Measurements from ENCODE around the gene WWOX. TPM values are rescaled to one million over a fixed set of nuclear protein-coding genes. Genes with fewer than 3 reads are reported as not detected.

The WWOX gene
- total and polyA plus RNA-seq, 4 experiments from 2014 or later = 10.4 to 23.1 (median 17.5) TPM

- Histone ChIP-seq H3K27me3 (ENCODE audit: insufficient read depth, low read length) (no peaks in the 10 kb centered on the region), H3K9me3 (ENCODE audit: control insufficient read depth in 1 of 2, low read length in 2 of 2) (no peaks in the 10 kb centered on the region), H3K4me3 (ENCODE audit: low read length in 2 of 2) (no peak overlapping the region), H3K27ac (ENCODE audit: low read depth, low read length) (no peak overlapping the region), H3K36me3 (ENCODE audit: insufficient read depth, low read length) (no peaks in the 10 kb centered on the region), H3K4me1 (ENCODE audit: insufficient read depth, low read length) (no peaks in the 10 kb centered on the region)
- Mint-ChIP-seq H3K4me3 (no peak overlapping the region), H3K27me3 (no peaks in the 10 kb centered on the region), H3K9me3 (peaks cover 0 to 10% (median 3%) of the 10 kb centered on the region in 8 donors), H3K36me3 (peaks cover 0 to 3% of the 10 kb centered on the region in 2 donors), H3K4me1 (peaks cover 0 to 1% (median under 1%) of the 10 kb centered on the region in 4 donors), H3K27ac (no peak overlapping the region)
- intact Hi-C loops (cut with micrococcal nuclease) = no loop called here
- ChIA-PET POLR2A (ENCODE audit: partially characterized antibody) (no interaction called here), CTCF (ENCODE audit: partially characterized antibody) (no interaction called here)
- no peak for DNase-seq
Observed at GRCh38 chr16:79188739-79189122, 1089.3 kb downstream of the WWOX start.

DNA sequence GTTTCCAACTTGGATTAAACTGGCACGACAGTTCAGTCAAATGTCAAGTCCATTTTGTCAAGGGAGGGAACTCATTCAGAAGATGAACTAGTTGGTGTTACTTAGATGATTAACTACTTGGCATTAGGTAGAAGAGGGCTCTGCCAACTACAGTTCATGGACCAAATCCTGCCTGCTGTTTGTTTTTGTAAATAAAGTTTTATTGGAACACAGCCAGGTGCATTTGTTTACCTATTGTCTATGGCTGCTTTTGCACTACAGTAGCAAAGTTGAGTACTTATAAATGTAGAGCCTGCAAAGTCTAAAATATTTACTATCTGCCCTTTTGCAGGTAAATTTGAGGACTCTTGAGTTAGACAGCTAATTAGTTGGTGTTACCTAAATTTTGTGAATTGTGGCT lies 1091.1 kb downstream of the WWOX start:
- Histone ChIP-seq H3K4me1 (ENCODE audit: insufficient read depth, low read length) (no peaks in the 10 kb centered on the region), H3K36me3 (ENCODE audit: insufficient read depth, low read length) (no peaks in the 10 kb centered on the region), H3K9me3 (ENCODE audit: control insufficient read depth in 1 of 2, low read length in 2 of 2) (no peaks in the 10 kb centered on the region), H3K4me3 (ENCODE audit: low read length in 2 of 2) (no peak overlapping the region), H3K27ac (ENCODE audit: low read depth, low read length) (no peak overlapping the region), H3K27me3 (ENCODE audit: insufficient read depth, low read length) (no peaks in the 10 kb centered on the region)
- POLR2A ChIA-PET (ENCODE audit: partially characterized antibody) = no interaction called here
- no peak overlapping the region for H3K27ac Mint-ChIP-seq
- H3K9me3 Mint-ChIP-seq = peaks cover 0 to 10% (median 3%) of the 10 kb centered on the region in 8 donors
- DNase-seq = no peak
- peaks cover 0 to 1% (median under 1%) of the 10 kb centered on the region in 4 donors for H3K4me1 Mint-ChIP-seq
- intact Hi-C loops (cut with micrococcal nuclease) = no loop called here
- no peak overlapping the region for H3K4me3 Mint-ChIP-seq
- peaks cover 0 to 3% of the 10 kb centered on the region in 2 donors for H3K36me3 Mint-ChIP-seq
- CTCF ChIA-PET (ENCODE audit: partially characterized antibody) = no interaction called here
- no peaks in the 10 kb centered on the region for H3K27me3 Mint-ChIP-seq

- no peak for DNase-seq
- Histone ChIP-seq H3K36me3 (ENCODE audit: insufficient read depth, low read length) (no peaks in the 10 kb centered on the region), H3K4me3 (ENCODE audit: low read length in 2 of 2) (no peak overlapping the region), H3K4me1 (ENCODE audit: insufficient read depth, low read length) (no peaks in the 10 kb centered on the region), H3K27ac (ENCODE audit: low read depth, low read length) (no peak overlapping the region), H3K27me3 (ENCODE audit: insufficient read depth, low read length) (no peaks in the 10 kb centered on the region), H3K9me3 (ENCODE audit: control insufficient read depth in 1 of 2, low read length in 2 of 2) (no peaks in the 10 kb centered on the region)
- H3K4me3 Mint-ChIP-seq = no peak overlapping the region
- CTCF ChIA-PET (ENCODE audit: partially characterized antibody) = interaction anchor here (1.3 kb wide), 1 partner anchor 9 kb away, joined by 5 read pairs; no protein-coding TSS in a partner anchor
- intact Hi-C loops (cut with micrococcal nuclease) = no loop called here
- no peaks in the 10 kb centered on the region for H3K27me3 Mint-ChIP-seq
- H3K27ac Mint-ChIP-seq = no peak overlapping the region
- peaks cover 0 to 6% (median under 1%) of the 10 kb centered on the region in 4 donors for H3K4me1 Mint-ChIP-seq
- peaks cover 0 to 10% (median 3%) of the 10 kb centered on the region in 8 donors for H3K9me3 Mint-ChIP-seq
- POLR2A ChIA-PET (ENCODE audit: partially characterized antibody) = no interaction called here
- H3K36me3 Mint-ChIP-seq = peaks cover 0 to 3% of the 10 kb centered on the region in 2 donors
Observed at GRCh38 chr16:79191933-79192332, 1092.5 kb downstream of the WWOX start.

DNA sequence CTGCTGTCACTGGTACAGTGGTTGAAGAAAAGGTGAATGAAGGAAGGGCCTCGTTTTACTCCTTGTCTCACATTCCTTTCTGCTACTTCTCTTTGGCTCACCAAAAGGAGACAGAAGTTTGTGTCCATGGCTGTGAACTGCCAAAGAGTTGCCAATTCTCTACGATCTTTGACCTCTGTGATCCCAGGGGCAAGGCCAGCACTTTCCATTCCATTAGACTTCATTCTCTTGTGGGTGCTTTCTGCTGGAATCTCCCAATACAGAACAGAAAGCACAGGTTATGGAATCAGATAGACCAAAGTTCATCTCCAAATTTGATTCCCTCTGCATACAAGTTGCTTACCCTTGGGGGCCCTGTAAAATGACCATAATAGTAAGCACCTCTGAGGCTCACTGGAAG lies 1093.5 kb downstream of the WWOX start:
- Histone ChIP-seq H3K4me3 (ENCODE audit: low read length in 2 of 2) (no peak overlapping the region), H3K9me3 (ENCODE audit: control insufficient read depth in 1 of 2, low read length in 2 of 2) (no peaks in the 10 kb centered on the region), H3K27ac (ENCODE audit: low read depth, low read length) (no peak overlapping the region), H3K27me3 (ENCODE audit: insufficient read depth, low read length) (no peaks in the 10 kb centered on the region), H3K36me3 (ENCODE audit: insufficient read depth, low read length) (no peaks in the 10 kb centered on the region), H3K4me1 (ENCODE audit: insufficient read depth, low read length) (no peaks in the 10 kb centered on the region)
- no peak for DNase-seq
- intact Hi-C loops (cut with micrococcal nuclease) = no loop called here
- Mint-ChIP-seq H3K4me3 (no peak overlapping the region), H3K27me3 (no peaks in the 10 kb centered on the region), H3K9me3 (peaks cover 0 to 9% (median 2%) of the 10 kb centered on the region in 8 donors), H3K4me1 (peaks cover 0 to 6% (median under 1%) of the 10 kb centered on the region in 4 donors), H3K27ac (no peak overlapping the region), H3K36me3 (peaks cover 0 to 3% of the 10 kb centered on the region in 2 donors)
- CTCF ChIA-PET (ENCODE audit: partially characterized antibody) = no interaction called here
- POLR2A ChIA-PET (ENCODE audit: partially characterized antibody) = no interaction called here

DNA sequence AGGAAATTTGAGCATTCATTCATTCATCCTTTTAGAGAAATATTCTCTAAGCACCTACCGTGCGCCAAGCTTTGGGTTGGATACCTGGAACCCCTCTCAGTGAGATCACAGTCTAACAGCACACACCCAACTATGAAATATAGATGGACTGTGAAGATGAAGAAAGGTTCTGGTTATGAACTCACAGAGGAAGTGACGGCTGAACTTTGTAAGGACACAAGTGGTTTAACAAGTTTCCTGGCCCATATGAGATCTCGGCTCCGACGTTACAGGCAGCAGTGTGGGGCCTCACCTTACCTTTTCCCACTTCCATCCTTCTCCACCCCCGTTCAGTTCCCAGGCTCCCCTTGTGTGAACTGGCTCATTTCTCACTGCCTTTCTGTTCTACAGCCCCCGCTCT lies 1094.8 kb downstream of the WWOX start:
- no peaks in the 10 kb centered on the region for H3K36me3 Mint-ChIP-seq
- no peak for DNase-seq
- H3K27ac Mint-ChIP-seq = no peak overlapping the region
- H3K4me1 Mint-ChIP-seq = peaks cover 0 to 6% (median under 1%) of the 10 kb centered on the region in 4 donors
- Histone ChIP-seq H3K4me1 (ENCODE audit: insufficient read depth, low read length) (no peaks in the 10 kb centered on the region), H3K4me3 (ENCODE audit: low read length in 2 of 2) (no peak overlapping the region), H3K36me3 (ENCODE audit: insufficient read depth, low read length) (no peaks in the 10 kb centered on the region), H3K27ac (ENCODE audit: low read depth, low read length) (no peak overlapping the region), H3K9me3 (ENCODE audit: control insufficient read depth in 1 of 2, low read length in 2 of 2) (no peaks in the 10 kb centered on the region), H3K27me3 (ENCODE audit: insufficient read depth, low read length) (no peaks in the 10 kb centered on the region)
- intact Hi-C loops (cut with micrococcal nuclease) = no loop called here
- ChIA-PET POLR2A (ENCODE audit: partially characterized antibody) (no interaction called here), CTCF (ENCODE audit: partially characterized antibody) (no interaction called here)
- no peaks in the 10 kb centered on the region for H3K27me3 Mint-ChIP-seq
- H3K4me3 Mint-ChIP-seq = no peak overlapping the region
- no peaks in the 10 kb centered on the region for H3K9me3 Mint-ChIP-seq

GRCh38 chr16:79195938-79196337 lies 1096.5 kb downstream of the WWOX start:
- Mint-ChIP-seq H3K9me3 (no peaks in the 10 kb centered on the region), H3K4me3 (no peak overlapping the region), H3K27ac (no peak overlapping the region), H3K4me1 (peaks cover 0 to 6% (median under 1%) of the 10 kb centered on the region in 4 donors), H3K27me3 (no peaks in the 10 kb centered on the region), H3K36me3 (no peaks in the 10 kb centered on the region)
- intact Hi-C loops (cut with micrococcal nuclease) = no loop called here
- no peak for DNase-seq
- CTCF ChIA-PET (ENCODE audit: partially characterized antibody) = no interaction called here
- no peak overlapping the region for H3K4me3 ChIP-seq (ENCODE audit: low read length in 2 of 2)
- no peaks in the 10 kb centered on the region for H3K36me3 ChIP-seq (ENCODE audit: insufficient read depth, low read length)
- H3K27ac ChIP-seq (ENCODE audit: low read depth, low read length) = no peak overlapping the region
- POLR2A ChIA-PET (ENCODE audit: partially characterized antibody) = no interaction called here
- H3K4me1 ChIP-seq (ENCODE audit: insufficient read depth, low read length) = no peaks in the 10 kb centered on the region
- no peaks in the 10 kb centered on the region for H3K27me3 ChIP-seq (ENCODE audit: insufficient read depth, low read length)
- H3K9me3 ChIP-seq (ENCODE audit: control insufficient read depth in 1 of 2, low read length in 2 of 2) = no peaks in the 10 kb centered on the region

GRCh38 chr16:79201436-79201835 lies 1102.0 kb downstream of the WWOX start:
- no peaks in the 10 kb centered on the region for H3K4me1 ChIP-seq (ENCODE audit: insufficient read depth, low read length)
- H3K36me3 ChIP-seq (ENCODE audit: insufficient read depth, low read length) = no peaks in the 10 kb centered on the region
- no peak for DNase-seq
- Mint-ChIP-seq H3K27ac (no peak overlapping the region), H3K27me3 (no peaks in the 10 kb centered on the region), H3K4me1 (no peaks in the 10 kb centered on the region), H3K9me3 (no peaks in the 10 kb centered on the region), H3K4me3 (no peak overlapping the region), H3K36me3 (no peaks in the 10 kb centered on the region)
- intact Hi-C loops (cut with micrococcal nuclease) = no loop called here
- no peak overlapping the region for H3K4me3 ChIP-seq (ENCODE audit: low read length in 2 of 2)
- ChIA-PET CTCF (ENCODE audit: partially characterized antibody) (interaction anchor here (1.5 kb wide), 1 partner anchor 10 kb away, joined by 5 read pairs; no protein-coding TSS in a partner anchor), POLR2A (ENCODE audit: partially characterized antibody) (no interaction called here)
- no peaks in the 10 kb centered on the region for H3K9me3 ChIP-seq (ENCODE audit: control insufficient read depth in 1 of 2, low read length in 2 of 2)
- no peaks in the 10 kb centered on the region for H3K27me3 ChIP-seq (ENCODE audit: insufficient read depth, low read length)
- H3K27ac ChIP-seq (ENCODE audit: low read depth, low read length) = no peak overlapping the region

DNA sequence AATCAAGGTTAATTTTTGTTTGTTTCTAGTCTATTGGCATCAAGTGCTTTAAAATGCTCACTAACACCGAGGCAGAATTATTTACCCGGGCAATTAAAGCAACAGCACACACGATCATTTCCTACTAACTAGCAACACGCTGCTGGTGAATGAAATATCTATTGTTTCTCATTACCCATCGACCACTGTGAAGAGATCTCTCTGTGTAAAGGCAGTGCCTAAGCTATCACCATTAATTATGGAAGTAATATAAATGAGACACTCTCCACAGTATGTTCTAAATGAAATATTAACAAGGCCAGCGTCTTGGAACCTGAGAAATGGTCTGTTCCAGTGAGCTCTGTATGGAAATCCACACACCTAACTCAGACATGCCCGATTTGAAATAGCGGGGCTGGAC lies 1103.5 kb downstream of the WWOX start:
- Histone ChIP-seq H3K27ac (ENCODE audit: low read depth, low read length) (no peak overlapping the region), H3K27me3 (ENCODE audit: insufficient read depth, low read length) (no peaks in the 10 kb centered on the region), H3K36me3 (ENCODE audit: insufficient read depth, low read length) (no peaks in the 10 kb centered on the region), H3K9me3 (ENCODE audit: control insufficient read depth in 1 of 2, low read length in 2 of 2) (no peaks in the 10 kb centered on the region), H3K4me3 (ENCODE audit: low read length in 2 of 2) (no peak overlapping the region), H3K4me1 (ENCODE audit: insufficient read depth, low read length) (no peaks in the 10 kb centered on the region)
- no peak for DNase-seq
- Mint-ChIP-seq H3K9me3 (no peaks in the 10 kb centered on the region), H3K36me3 (no peaks in the 10 kb centered on the region), H3K27me3 (no peaks in the 10 kb centered on the region), H3K4me3 (no peak overlapping the region), H3K4me1 (no peaks in the 10 kb centered on the region), H3K27ac (no peak overlapping the region)
- intact Hi-C loops (cut with micrococcal nuclease) = no loop called here
- CTCF ChIA-PET (ENCODE audit: partially characterized antibody) = no interaction called here
- POLR2A ChIA-PET (ENCODE audit: partially characterized antibody) = no interaction called here
